Measurements from ENCODE around the gene SPSB3. TPM values are rescaled to one million over a fixed set of nuclear protein-coding genes. Genes with fewer than 3 reads are reported as not detected.

SPSB3 gene
- total and polyA plus RNA-seq, 2 donors (not counting 1 experiment from before 2014, with no cell fraction given): 9.6 to 32.7 TPM

- H4K20me1 ChIP-seq (ENCODE audit: control insufficient read depth, extremely low read depth, insufficient read depth, low read length): no peaks in the 10 kb centered on the region
- TF ChIP-seq EZH2 (IDR thresholded peaks at IDR 0.05; ENCODE audit: low read length, missing control alignments): no peak
- TF ChIP-seq, protein P1, sequence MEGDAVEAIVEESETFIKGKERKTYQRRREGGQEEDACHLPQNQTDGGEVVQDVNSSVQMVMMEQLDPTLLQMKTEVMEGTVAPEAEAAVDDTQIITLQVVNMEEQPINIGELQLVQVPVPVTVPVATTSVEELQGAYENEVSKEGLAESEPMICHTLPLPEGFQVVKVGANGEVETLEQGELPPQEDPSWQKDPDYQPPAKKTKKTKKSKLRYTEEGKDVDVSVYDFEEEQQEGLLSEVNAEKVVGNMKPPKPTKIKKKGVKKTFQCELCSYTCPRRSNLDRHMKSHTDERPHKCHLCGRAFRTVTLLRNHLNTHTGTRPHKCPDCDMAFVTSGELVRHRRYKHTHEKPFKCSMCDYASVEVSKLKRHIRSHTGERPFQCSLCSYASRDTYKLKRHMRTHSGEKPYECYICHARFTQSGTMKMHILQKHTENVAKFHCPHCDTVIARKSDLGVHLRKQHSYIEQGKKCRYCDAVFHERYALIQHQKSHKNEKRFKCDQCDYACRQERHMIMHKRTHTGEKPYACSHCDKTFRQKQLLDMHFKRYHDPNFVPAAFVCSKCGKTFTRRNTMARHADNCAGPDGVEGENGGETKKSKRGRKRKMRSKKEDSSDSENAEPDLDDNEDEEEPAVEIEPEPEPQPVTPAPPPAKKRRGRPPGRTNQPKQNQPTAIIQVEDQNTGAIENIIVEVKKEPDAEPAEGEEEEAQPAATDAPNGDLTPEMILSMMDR (conservative IDR thresholded peaks at IDR 0.05 in 1 of 2, IDR thresholded peaks at IDR 0.05 in 1 of 2; ENCODE audit: low read depth in 1 of 2, low read length in 2 of 2): no peak
Measured at GRCh38 chr16:1732071-1732470, 50.3 kb downstream of the SPSB3 start.

DNA sequence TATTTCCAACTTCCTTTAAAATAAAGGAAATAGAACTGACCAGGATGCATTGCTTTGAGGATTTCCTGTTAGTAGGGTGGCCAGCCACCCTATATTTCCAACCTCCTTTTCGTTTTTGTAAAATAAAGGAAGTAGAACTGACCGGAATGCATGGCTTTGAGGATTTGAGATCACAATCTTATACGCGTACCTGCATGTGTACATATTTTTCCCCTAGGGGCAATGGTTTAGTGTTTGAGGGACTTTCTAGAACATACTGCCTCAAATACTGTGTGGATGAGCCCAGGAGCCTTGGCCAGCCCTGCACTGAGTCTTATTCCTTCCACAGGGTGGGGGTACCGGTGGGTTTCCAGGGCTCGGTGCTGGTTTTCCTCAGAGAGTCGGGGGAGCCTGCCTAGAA, 50.8 kb downstream of the SPSB3 start:
- DNase-seq (ENCODE audit: low read depth in 2 of 2): no peak
- peaks cover 34% of the 10 kb centered on the region for H3K36me3 ChIP-seq (ENCODE audit: control insufficient read depth, insufficient read depth, low read length)
- H3K4me3 ChIP-seq (replicated peaks in 1 of 4; ENCODE audit: control extremely low read depth in 1 of 4, insufficient read depth in 1 of 4, low read depth in 3 of 4, low read length in 4 of 4): no peak overlapping the region
- H3K4me1 ChIP-seq (ENCODE audit: control insufficient read depth, extremely low read depth, insufficient read depth, low read length): no peaks in the 10 kb centered on the region
- no peak overlapping the region for H3K9ac ChIP-seq (ENCODE audit: insufficient read depth, low read length)
- TF ChIP-seq, protein P1 (conservative IDR thresholded peaks at IDR 0.05 in 1 of 2, IDR thresholded peaks at IDR 0.05 in 1 of 2; ENCODE audit: low read depth in 1 of 2, low read length in 2 of 2): no peak
- no peak for TF ChIP-seq EZH2 (IDR thresholded peaks at IDR 0.05; ENCODE audit: low read length, missing control alignments)
- no peak overlapping the region for H2AFZ ChIP-seq (ENCODE audit: low read length)
- H4K20me1 ChIP-seq (ENCODE audit: control insufficient read depth, extremely low read depth, insufficient read depth, low read length): no peaks in the 10 kb centered on the region
- H3K27me3 ChIP-seq (ENCODE audit: control insufficient read depth, insufficient read depth, low read length): no peaks in the 10 kb centered on the region
- H3K27ac ChIP-seq (ENCODE audit: insufficient read depth, low read length): no peak overlapping the region
- peaks cover 8% of the 10 kb centered on the region for H3K79me2 ChIP-seq (ENCODE audit: control insufficient read depth, insufficient read depth, low read length)
- peaks cover 4% of the 10 kb centered on the region for H3K9me3 ChIP-seq (ENCODE audit: control insufficient read depth, insufficient read depth, low read depth, low read length)
- no peak overlapping the region for H3K4me2 ChIP-seq (ENCODE audit: extremely low read depth, insufficient read depth, low read length)

More at GRCh38 chr16:1732071-1732470, 50.3 kb downstream of the SPSB3 start:
- Histone ChIP-seq H3K4me2 (ENCODE audit: extremely low read depth, insufficient read depth, low read length) (no peak overlapping the region), H3K27me3 (ENCODE audit: control insufficient read depth, insufficient read depth, low read length) (no peaks in the 10 kb centered on the region), H3K36me3 (ENCODE audit: control insufficient read depth, insufficient read depth, low read length) (peaks cover 30% of the 10 kb centered on the region), H3K4me3 (replicated peaks in 1 of 4; ENCODE audit: control extremely low read depth in 1 of 4, insufficient read depth in 1 of 4, low read depth in 3 of 4, low read length in 4 of 4) (no peak overlapping the region), H3K9ac (ENCODE audit: insufficient read depth, low read length) (no peak overlapping the region), H3K4me1 (ENCODE audit: control insufficient read depth, extremely low read depth, insufficient read depth, low read length) (no peaks in the 10 kb centered on the region), H2AFZ (ENCODE audit: low read length) (no peak overlapping the region), H3K9me3 (ENCODE audit: control insufficient read depth, insufficient read depth, low read depth, low read length) (peaks cover 4% of the 10 kb centered on the region), H3K27ac (ENCODE audit: insufficient read depth, low read length) (no peak overlapping the region), H3K79me2 (ENCODE audit: control insufficient read depth, insufficient read depth, low read length) (peaks cover 5% of the 10 kb centered on the region)
- no peak for DNase-seq (ENCODE audit: low read depth in 2 of 2)

GRCh38 chr16:1731073-1731472, 51.3 kb downstream of the SPSB3 start:
- no peak overlapping the region for H3K4me3 ChIP-seq (replicated peaks in 1 of 4; ENCODE audit: control extremely low read depth in 1 of 4, insufficient read depth in 1 of 4, low read depth in 3 of 4, low read length in 4 of 4)
- H3K9me3 ChIP-seq (ENCODE audit: control insufficient read depth, insufficient read depth, low read depth, low read length): peaks cover 4% of the 10 kb centered on the region
- no peak for TF ChIP-seq EZH2 (IDR thresholded peaks at IDR 0.05; ENCODE audit: low read length, missing control alignments)
- TF ChIP-seq, protein P1 (conservative IDR thresholded peaks at IDR 0.05 in 1 of 2, IDR thresholded peaks at IDR 0.05 in 1 of 2; ENCODE audit: low read depth in 1 of 2, low read length in 2 of 2): no peak
- no peak overlapping the region for H2AFZ ChIP-seq (ENCODE audit: low read length)
- no peak overlapping the region for H3K9ac ChIP-seq (ENCODE audit: insufficient read depth, low read length)
- no peak overlapping the region for H3K27ac ChIP-seq (ENCODE audit: insufficient read depth, low read length)
- H3K36me3 ChIP-seq (ENCODE audit: control insufficient read depth, insufficient read depth, low read length): peaks cover 35% of the 10 kb centered on the region
- H3K4me1 ChIP-seq (ENCODE audit: control insufficient read depth, extremely low read depth, insufficient read depth, low read length): no peaks in the 10 kb centered on the region
- peaks cover 8% of the 10 kb centered on the region for H3K79me2 ChIP-seq (ENCODE audit: control insufficient read depth, insufficient read depth, low read length)
- no peak for DNase-seq (ENCODE audit: low read depth in 2 of 2)
- no peak overlapping the region for H3K4me2 ChIP-seq (ENCODE audit: extremely low read depth, insufficient read depth, low read length)
- H4K20me1 ChIP-seq (ENCODE audit: control insufficient read depth, extremely low read depth, insufficient read depth, low read length): no peaks in the 10 kb centered on the region
- no peaks in the 10 kb centered on the region for H3K27me3 ChIP-seq (ENCODE audit: control insufficient read depth, insufficient read depth, low read length)

All from fibroblast of lung (primary cell).